ENCODE measurements around the gene IAPP. TPM values are rescaled to one million over a fixed set of nuclear protein-coding genes. Genes with fewer than 3 reads are reported as not detected.

Gene IAPP
- not detected for total RNA-seq

DNA sequence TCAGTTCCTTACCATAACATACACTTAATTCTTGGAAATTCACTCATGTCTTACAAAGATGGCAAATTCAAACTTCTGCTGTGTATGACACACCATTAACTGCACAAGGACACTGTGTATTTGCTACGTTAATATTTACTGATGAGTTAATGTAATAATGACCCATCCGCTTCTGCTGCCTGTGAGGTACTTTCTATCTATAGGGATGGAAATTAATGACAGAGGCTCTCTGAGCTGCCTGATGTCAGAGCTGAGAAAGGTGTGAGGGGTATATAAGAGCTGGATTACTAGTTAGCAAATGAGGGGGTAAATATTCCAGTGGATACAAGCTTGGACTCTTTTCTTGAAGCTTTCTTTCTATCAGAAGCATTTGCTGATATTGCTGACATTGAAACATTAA, at the start of gene IAPP:
Gene IAPP (plus strand): TSS at position 301 of the 400 bp plus-strand sequence. CDS start 450 bp downstream, outside the sequence.
- H3K4me1 ChIP-seq: no peaks in the 10 kb centered on the region
- no peaks in the 10 kb centered on the region for H3K36me3 ChIP-seq
- H3K27ac ChIP-seq: no peak within 1 kb of the TSS
- no peak within 1 kb of the TSS for H3K4me3 ChIP-seq
- H3K27me3 ChIP-seq: no peaks in the 10 kb centered on the region
- TF ChIP-seq, protein P1, sequence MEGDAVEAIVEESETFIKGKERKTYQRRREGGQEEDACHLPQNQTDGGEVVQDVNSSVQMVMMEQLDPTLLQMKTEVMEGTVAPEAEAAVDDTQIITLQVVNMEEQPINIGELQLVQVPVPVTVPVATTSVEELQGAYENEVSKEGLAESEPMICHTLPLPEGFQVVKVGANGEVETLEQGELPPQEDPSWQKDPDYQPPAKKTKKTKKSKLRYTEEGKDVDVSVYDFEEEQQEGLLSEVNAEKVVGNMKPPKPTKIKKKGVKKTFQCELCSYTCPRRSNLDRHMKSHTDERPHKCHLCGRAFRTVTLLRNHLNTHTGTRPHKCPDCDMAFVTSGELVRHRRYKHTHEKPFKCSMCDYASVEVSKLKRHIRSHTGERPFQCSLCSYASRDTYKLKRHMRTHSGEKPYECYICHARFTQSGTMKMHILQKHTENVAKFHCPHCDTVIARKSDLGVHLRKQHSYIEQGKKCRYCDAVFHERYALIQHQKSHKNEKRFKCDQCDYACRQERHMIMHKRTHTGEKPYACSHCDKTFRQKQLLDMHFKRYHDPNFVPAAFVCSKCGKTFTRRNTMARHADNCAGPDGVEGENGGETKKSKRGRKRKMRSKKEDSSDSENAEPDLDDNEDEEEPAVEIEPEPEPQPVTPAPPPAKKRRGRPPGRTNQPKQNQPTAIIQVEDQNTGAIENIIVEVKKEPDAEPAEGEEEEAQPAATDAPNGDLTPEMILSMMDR (IDR thresholded peaks at IDR 0.05): no peak
- DNase-seq (ENCODE audit: low spot score): no peak
- no peaks in the 10 kb centered on the region for H3K9me3 ChIP-seq

DNA sequence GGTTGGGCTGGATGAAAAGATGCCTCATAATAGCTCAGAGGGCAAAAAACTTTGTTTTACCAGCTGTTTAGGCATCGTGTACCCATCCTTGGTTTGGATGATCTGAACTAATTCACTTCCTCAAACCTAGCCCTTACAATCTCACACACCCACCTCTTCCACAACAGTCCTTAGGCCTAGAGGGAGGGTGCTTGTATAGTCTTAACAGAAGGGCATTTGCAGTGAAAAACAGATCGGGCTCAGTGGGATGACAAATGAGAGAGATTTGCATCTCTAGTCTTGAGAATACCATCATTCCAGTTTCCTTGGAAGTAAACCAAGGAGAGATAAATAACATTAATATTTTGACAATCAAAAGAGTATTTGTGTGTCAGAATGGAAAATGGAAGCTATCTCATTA, 49.0 kb upstream of the IAPP start:
- Histone ChIP-seq H3K4me1 (no peaks in the 10 kb centered on the region), H3K27ac (no peak overlapping the region), H3K9me3 (peaks cover 0 to 8% of the 10 kb centered on the region in 2 donors), H3K27me3 (no peaks in the 10 kb centered on the region), H3K36me3 (no peaks in the 10 kb centered on the region), H3K4me3 (no peak overlapping the region)
- TF ChIP-seq, protein P1 (IDR thresholded peaks at IDR 0.05): no peak
- DNase-seq (ENCODE audit: low spot score): no peak

DNA sequence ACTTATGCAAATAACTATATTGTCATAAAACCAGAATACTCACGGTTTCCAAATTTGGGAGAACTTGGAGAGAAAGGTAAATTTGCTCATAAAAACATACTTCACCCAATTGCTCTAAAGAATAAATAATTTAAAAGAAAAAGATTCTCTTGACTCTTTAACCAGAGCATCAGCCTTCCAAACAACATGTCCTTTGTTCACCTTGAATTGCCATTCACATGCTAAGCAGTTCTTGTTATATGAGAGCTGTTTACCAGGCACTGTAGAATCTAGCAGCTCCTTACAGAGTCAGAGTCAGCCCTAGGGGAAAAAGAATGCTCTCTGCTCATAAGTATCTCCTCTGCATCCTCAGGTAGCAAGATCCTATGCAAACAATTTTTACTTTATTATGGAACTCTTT, 48.2 kb upstream of the IAPP start:
- Histone ChIP-seq H3K4me3 (no peak overlapping the region), H3K27ac (no peak overlapping the region), H3K27me3 (no peaks in the 10 kb centered on the region), H3K36me3 (no peaks in the 10 kb centered on the region), H3K4me1 (no peaks in the 10 kb centered on the region), H3K9me3 (peaks cover 0 to 8% of the 10 kb centered on the region in 2 donors)
- no peak for DNase-seq (ENCODE audit: low spot score)
- TF ChIP-seq, protein P1 (IDR thresholded peaks at IDR 0.05): no peak

DNA sequence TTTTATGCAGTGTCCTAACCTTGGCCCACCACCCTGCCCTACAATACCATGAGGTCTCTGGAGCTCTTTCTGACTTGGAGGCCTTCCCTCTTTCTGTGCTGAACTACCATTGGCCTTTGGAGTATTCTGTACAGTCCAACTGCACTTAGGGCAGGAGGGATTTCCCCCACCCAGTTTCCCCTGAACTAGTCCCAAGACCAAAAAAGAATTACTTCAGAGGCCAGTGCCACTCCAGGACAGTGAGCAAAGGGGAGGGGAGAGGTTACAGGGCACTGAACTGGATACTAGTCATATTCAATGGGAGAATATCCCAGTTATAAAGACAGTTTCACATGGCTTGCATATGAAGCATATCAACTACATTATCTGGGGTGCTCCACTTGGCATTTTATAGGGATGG, 44.1 kb upstream of the IAPP start:
- Histone ChIP-seq H3K4me3 (no peak overlapping the region), H3K27me3 (no peaks in the 10 kb centered on the region), H3K27ac (no peak overlapping the region), H3K9me3 (peaks cover 0 to 12% of the 10 kb centered on the region in 2 donors), H3K36me3 (no peaks in the 10 kb centered on the region), H3K4me1 (no peaks in the 10 kb centered on the region)
- no peak for DNase-seq (ENCODE audit: low spot score)
- TF ChIP-seq, protein P1 (IDR thresholded peaks at IDR 0.05): no peak

DNA sequence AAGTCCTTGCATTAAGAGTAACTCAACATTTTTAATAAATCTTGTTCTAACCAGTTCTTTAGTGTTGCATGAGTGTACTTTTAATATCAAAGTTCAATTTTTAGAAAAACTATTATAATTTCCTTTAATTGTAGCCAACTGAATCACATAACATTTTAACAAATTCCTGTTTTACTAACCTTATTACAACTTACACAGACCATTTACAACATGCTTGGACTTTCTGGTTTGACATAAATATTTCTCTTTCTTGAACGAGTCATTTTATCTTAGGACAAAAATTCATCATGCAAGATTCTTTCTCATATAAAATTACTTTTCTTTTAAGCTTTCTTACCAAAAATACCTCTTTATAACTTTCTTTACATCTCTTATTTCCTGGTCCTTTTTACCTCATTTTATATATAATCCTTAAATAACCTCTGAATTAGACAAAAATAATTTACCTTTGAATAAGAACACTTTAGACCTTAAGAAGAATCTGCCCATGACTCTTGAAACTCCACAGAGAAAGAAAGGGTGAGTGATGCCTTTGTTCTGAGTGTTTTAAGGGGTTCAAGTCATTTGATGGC, 41.9 kb upstream of the IAPP start:
- Histone ChIP-seq H3K9me3 (peaks cover 0 to 12% of the 10 kb centered on the region in 2 donors), H3K36me3 (no peaks in the 10 kb centered on the region), H3K27ac (no peak overlapping the region), H3K27me3 (no peaks in the 10 kb centered on the region), H3K4me1 (no peaks in the 10 kb centered on the region), H3K4me3 (no peak overlapping the region)
- DNase-seq (ENCODE audit: low spot score): no peak
- TF ChIP-seq, protein P1 (IDR thresholded peaks at IDR 0.05): no peak

DNA sequence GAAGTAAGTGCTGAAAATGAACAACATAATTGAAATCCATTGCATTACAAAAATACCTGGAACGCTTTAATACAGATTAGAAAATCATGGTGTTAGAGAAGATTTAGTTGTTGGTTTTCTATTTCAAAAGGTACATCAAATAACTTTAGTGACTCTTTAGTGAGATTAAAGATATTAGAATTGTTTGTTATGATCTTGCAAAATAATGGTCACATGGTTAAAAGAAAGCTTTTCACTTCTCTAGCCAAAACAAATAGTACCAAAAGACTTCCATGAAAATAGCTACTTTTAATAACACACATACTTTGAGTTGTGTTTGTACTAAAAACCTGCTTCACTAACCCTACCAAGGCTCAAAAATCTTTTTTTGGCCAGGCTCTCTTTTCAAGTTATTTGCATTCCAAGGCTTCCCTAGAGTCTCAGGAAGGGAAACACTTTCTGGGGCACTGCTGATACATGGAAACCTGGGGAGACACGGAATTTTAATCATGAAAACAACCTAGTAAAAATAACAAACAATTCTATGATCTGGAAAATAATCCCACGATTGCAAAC, 37.9 kb upstream of the IAPP start, which contains the start of gene SLCO1A2:
Gene SLCO1A2 (minus strand): TSS at position 147 of the 555 bp plus-strand sequence. CDS start 270 bp downstream, outside the sequence.
- no peaks in the 10 kb centered on the region for H3K27me3 ChIP-seq
- no peaks in the 10 kb centered on the region for H3K4me1 ChIP-seq
- H3K27ac ChIP-seq: no peak within 1 kb of the TSS
- no peaks in the 10 kb centered on the region for H3K36me3 ChIP-seq
- no peak for DNase-seq (ENCODE audit: low spot score)
- H3K4me3 ChIP-seq: no peak within 1 kb of the TSS
- peaks cover 0 to 4% of the 10 kb centered on the region in 2 donors for H3K9me3 ChIP-seq
- TF ChIP-seq, protein P1 (IDR thresholded peaks at IDR 0.05): no peak

Data from right atrium auricular region (tissue), 2 donors.